HG03280 (cell line): ENCODE data around the gene ARHGEF17.
"Not testable (repeated sequence)": the region's sequence is repeated elsewhere in the genome, so short reads cannot be mapped to it uniquely, and the experiment has no call there.

Experiments used
- ATAC-seq: cut with Tn5 transposase; IDR thresholded peaks from one replicate; pipeline ENCODE4 v1.9.1; 2021; ENCODE audit warnings: mild to moderate bottlenecking, moderate library complexity; ENCODE audit not compliant: unreplicated experiment

The ARHGEF17 gene, protein sequence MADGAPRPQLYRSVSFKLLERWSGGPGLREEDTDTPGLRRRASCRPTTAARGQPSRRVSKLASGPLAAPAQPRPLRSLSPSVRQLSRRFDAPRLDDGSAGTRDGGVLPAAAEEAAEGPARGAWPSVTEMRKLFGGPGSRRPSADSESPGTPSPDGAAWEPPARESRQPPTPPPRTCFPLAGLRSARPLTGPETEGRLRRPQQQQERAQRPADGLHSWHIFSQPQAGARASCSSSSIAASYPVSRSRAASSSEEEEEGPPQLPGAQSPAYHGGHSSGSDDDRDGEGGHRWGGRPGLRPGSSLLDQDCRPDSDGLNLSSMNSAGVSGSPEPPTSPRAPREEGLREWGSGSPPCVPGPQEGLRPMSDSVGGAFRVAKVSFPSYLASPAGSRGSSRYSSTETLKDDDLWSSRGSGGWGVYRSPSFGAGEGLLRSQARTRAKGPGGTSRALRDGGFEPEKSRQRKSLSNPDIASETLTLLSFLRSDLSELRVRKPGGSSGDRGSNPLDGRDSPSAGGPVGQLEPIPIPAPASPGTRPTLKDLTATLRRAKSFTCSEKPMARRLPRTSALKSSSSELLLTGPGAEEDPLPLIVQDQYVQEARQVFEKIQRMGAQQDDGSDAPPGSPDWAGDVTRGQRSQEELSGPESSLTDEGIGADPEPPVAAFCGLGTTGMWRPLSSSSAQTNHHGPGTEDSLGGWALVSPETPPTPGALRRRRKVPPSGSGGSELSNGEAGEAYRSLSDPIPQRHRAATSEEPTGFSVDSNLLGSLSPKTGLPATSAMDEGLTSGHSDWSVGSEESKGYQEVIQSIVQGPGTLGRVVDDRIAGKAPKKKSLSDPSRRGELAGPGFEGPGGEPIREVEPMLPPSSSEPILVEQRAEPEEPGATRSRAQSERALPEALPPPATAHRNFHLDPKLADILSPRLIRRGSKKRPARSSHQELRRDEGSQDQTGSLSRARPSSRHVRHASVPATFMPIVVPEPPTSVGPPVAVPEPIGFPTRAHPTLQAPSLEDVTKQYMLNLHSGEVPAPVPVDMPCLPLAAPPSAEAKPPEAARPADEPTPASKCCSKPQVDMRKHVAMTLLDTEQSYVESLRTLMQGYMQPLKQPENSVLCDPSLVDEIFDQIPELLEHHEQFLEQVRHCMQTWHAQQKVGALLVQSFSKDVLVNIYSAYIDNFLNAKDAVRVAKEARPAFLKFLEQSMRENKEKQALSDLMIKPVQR (N-terminal part only)

DNA sequence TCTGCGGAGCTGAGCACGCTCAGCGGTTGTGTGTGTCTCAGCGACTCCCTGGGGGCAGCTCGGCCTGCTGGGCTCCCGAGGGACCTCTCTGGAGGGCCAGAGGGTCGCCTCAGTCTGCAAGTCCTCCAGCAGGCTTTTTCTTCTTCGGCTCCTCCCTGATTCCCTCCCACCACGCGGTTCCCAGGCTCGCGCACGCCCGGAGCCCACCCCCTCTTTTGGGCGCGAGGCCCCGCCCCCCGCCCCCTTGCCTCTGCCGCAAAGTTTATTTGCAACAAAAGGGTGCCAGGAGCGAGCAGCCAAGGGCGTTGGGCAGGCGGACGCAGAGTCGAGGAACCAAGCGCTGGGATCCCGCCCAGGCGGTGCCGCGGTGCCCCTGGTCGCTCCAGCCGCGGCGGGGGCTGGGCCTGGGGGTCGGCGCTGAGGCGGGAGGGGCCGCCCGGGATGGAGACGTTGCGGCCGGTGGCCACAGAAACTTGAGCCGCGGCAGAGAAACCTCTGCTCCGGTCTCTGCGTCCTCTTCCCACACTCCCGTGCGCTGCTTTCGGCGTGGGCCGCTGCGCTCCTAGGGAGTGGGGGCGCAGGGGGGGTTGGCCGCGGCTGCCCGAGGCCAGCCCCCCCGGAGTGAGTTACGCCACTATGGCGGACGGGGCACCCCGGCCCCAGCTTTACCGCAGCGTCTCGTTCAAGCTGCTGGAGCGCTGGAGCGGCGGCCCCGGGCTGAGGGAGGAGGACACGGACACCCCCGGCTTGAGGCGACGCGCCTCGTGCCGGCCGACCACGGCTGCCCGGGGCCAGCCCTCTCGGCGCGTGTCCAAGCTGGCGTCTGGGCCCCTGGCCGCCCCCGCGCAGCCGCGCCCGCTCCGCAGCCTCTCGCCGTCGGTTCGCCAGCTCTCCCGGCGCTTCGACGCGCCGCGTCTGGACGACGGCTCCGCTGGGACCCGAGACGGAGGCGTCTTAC, at the start of gene ARHGEF17:
Gene ARHGEF17, plus strand, starts transcription at position 274 of the 958 bp plus-strand sequence. Its CDS starts 363 bp downstream, at position 637.
- peak; percentile 6 for ATAC-seq

DNA sequence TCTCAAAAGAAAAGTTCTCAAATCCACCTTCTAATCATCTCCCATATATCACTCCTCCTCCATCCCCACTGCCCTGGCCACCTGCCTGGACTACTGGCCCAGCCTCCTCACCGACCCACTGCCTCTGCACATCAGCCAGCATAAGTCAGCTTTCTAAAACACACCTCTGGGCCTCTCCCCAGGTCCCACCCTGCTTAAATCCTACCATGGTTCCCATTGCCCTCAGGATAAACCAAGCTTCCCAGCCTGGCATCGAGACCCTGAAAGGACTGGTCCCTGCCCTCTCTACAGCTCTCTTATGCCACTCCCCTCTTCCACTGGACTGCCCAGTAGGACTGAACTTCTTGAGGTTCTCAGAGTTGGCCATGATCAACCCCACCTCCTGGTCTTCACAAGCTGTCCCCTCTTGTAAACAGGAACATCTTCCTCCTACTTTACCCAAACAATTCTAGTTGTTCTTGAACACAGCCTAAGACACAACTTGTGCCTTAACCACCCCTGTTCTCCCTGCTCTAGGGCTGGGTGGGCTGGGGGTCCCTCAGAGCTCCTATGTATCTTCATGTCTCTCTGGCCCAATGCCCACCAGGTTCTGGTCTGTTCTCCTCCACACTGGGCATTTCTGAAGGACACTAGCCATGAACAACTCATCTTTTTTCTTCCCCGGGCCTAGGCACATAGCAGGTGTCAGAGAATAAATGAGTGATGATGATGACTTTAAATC, 48.5 kb upstream of the ARHGEF17 start:
- no peak for ATAC-seq

DNA sequence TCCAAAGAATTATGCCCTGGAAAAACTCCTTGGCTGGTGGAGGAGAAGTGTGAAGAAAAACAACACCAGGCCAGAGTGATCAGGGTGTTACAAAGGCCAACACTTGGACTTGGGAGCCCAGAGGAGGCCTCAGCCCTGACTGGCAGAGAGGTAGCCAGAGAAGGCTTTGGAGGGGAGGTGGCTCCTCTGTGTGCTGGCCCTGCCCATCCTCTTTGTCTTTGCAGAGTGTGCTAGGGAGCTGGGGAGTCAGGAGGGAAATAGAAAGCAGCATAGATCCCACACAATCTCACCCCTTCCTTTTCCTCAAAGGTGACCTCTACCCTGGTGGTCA, 48.0 kb upstream of the ARHGEF17 start:
- no peak for ATAC-seq

DNA sequence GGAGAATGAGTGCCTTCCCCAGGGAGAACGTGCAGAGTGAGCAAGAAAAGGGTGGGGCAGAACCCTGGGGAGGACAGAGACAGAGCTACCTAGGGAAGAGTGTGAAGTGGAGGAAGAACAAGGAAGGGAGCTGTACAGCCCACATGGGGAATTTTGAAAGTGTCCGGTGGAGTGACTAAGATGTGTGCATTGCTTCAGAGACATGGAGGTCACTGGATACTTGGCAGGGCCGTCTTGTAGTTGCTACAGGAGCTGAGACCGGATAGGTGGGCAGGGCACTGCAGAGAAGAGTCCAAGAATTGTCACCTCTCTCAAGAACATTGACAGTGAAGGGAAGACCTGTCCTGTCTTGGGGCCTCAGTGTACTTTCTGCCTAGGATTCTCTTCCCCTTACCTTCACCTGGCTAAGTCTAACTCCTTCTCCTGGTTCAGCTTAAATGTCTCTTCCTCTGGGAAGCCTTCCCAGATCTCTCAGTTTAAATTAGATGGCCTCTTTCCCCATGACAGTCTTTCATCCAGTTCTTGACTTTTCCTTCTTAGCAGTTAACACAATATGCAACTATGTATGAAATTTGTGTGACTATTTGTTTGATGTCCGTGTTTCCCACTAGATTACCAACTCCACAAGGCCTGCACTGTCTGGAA, 45.1 kb upstream of the ARHGEF17 start:
- ATAC-seq = no peak

DNA sequence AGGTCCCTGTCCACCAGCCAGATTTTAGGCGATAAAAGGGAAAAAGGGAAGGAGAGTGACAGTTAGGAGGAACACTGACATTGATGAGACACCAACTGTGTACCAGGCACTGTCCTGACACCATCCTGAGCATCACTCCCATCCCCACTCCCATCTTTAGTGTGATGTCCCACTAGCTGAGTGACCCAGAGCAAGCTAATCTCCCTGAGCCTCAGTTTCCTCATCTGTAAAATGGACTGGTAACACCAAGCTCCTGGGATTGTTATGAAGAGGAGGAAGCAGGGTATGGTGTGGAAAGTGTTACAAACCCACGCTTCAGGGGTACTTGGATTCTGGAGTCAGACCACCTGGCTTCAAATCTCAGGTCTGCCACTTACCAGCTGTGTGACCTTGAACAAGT, 44.4 kb upstream of the ARHGEF17 start:
- ATAC-seq = no peak

DNA sequence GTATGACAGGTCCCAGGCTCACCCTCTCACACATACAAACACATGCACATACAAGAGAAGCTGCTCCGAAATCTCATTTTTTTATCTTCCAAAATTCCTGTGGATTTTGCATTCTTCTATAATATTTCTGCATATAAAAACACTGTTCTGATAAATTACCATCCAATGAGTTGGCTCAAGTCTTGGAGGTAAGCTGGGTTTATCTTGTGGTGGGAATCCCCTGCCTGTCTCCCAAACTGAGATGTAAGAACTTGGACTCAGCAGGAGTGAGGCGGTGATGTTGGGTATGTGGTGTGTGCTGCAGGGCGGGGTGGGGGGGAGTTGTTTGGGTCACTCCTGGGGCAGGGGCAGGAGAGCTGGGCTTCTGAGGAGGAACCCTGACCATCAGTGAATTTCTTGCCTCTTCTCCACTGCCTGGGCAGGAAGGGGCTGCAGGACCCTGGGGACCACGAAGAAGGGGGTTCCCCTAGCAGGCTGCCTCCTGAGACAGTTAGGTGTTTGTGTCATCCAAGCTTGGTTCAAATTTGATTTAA, 42.7 kb upstream of the ARHGEF17 start:
- no peak for ATAC-seq

DNA sequence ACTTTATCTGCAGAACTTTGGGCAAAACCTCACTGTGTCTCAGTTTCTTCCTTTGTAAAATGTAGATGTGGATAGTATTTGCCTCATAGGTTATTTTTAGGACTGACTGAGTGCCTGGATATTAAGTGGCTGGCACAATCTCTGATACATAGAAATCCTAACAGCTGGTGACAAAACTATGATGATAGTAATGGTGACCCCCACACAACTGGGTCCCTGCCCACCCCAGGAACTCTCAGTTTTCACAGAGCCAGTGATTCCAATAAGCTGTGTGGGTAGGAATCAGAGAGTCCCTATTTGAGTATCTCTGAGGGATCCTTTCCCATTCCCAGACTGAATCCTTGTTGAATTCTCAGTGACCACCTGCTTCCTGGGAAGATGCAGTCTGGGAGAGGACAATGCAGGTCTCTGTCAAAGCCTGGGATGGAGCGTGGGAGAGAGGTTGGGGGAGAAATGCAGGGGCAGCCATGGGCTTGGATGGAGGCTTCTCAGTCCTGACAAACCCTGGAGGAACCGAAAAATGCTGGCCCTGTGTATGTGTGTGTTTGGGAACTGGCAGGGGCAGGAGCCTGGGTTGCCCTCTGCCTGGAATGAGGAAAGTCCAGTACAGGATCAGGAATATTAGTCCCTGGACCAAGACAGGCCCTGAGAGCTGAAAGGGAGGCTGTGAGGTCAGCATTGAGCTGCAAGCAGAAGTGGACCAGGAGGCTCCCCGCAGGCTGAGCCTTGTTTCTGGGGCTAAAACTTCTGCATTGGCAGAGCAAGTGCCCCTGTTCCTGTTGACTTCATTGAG, 42.0 kb upstream of the ARHGEF17 start:
- ATAC-seq = no peak

DNA sequence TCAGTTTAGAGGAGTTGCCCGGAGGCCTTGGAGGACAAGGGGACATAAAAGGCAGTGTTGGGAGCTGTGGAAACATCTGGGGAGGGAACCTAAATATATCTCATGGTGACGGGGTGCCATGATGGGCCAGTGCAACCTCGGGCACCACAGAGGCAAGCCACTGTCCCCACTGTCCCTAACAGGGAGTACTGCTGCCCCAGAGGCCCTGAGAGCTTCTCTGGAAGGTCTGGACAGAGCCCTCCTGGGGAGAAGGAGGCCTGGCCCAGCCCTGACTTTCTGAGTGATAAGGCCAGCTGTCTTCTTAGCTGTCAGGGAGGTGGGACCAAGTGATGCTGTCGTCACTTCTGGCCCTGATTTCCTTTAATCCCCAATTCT, 41.4 kb upstream of the ARHGEF17 start:
- ATAC-seq = no peak

DNA sequence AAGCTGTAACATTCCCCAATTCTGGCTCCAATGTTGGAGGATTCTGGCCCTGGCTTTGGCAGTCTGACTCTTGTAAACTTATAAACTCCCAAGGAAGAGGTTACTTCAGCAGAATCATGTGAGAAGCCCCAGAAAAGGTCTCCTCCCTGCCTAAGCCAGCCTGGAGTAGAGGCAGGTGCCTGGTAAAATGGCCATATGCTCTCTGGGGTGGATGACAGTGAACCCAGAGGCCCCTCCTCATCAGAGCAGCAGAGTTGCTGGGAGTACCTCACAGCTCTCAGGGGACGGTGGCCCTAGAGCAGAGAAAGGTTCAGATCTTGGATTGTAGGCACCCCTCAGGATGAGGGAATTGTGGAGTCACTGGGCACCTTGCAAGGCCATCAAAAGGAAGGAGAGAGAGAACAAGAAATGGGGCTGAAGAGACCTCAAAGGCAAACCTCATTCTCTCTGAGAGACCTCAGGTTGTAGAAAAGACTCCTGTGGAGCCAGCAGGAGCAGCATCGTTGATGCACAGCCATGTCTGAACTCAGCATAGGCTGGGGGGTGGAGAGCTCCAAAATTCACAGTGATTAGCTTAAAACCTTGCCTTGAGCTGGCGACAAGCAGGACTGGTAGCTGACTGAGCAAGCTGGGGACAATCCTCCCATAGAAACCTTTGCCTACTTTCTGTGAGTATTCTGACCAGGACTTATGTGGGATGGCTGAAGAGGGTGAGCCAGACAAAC, 40.8 kb upstream of the ARHGEF17 start:
- ATAC-seq = no peak

DNA sequence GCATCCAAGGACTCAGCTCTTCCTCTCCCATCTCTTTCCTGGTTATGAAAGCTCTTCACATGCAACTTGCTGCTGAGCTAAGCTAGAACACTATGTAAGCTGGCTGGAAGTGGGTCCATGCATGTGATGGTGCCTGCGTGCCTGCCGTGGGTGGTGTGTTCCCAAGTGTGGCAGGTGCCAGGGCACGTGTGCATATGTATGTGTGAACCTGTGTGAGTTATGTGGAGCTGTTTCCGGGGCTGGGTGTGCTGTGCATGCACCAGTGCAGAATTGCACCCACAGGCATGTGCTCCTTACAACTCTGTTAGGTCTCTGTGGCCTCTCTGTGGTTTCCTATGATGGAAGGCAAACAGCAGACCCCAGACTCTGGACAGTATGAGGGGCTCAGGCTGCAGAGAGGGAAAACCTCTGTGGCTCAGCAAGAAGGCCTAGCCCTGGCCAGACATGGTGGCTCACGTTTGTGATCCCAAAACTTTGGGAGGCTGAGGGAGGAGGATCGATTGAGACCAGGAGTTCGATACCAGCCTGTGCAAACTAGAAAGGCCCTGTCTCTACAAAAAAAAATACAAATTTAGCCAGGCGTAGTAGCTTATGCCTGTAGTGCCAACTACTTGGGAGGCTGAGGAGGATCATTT, 40.1 kb upstream of the ARHGEF17 start:
- no peak for ATAC-seq

DNA sequence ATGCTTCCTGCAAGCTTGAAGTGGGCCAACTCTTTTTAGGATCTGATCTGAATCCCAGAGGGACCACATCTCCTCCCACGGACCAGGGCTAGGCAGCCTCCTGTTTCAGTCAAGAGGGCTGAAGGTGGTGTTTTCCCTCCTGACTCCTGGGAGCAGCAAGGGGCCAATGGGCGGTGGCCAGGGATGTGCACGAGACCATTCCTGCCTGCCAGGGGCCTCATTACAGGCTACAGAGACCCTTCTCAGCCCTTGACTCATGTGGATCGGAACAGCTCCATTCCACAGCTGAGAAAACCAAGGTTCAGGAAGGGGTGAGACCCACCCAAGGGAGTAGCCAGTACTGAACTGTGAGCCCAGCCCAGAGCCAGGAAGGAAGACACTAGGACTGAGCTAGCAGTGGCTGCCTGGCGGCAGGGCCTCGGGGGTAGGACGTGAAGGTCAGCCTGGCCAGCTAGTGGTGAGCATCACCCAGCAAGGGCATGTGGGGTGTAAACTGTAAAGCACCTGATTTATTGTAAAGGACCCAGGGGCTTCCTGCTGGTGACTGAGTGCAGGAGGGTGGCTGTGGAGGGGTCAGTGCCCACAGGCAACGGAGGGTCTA, 39.3 kb upstream of the ARHGEF17 start:
- ATAC-seq = no peak

DNA sequence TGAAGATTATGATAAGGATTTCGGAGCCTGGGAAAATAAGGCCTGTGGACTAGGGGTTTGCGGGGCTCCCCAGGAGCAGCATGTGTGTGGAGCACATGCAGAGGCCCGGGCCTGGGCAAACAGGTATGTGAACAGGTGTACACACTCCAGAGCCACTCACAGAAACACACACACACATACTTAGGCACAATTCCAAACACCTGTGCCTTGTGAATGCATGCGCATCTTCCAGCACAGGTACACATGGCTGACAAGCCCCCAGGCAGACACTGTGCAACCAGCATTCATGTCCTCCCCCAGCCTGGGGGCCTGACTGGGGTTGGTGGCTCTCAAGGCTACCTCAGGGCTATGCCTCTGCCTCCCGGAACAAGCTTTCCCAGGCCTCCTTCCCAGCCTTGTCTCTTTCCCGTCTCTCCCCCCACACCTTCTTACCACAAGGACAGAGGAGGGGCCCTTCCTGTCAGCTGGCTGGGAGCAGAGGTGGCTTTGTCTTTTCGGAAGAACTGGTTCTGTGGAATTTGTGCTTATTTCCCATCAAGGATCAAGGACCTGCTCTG, 38.5 kb upstream of the ARHGEF17 start:
- ATAC-seq = no peak

DNA sequence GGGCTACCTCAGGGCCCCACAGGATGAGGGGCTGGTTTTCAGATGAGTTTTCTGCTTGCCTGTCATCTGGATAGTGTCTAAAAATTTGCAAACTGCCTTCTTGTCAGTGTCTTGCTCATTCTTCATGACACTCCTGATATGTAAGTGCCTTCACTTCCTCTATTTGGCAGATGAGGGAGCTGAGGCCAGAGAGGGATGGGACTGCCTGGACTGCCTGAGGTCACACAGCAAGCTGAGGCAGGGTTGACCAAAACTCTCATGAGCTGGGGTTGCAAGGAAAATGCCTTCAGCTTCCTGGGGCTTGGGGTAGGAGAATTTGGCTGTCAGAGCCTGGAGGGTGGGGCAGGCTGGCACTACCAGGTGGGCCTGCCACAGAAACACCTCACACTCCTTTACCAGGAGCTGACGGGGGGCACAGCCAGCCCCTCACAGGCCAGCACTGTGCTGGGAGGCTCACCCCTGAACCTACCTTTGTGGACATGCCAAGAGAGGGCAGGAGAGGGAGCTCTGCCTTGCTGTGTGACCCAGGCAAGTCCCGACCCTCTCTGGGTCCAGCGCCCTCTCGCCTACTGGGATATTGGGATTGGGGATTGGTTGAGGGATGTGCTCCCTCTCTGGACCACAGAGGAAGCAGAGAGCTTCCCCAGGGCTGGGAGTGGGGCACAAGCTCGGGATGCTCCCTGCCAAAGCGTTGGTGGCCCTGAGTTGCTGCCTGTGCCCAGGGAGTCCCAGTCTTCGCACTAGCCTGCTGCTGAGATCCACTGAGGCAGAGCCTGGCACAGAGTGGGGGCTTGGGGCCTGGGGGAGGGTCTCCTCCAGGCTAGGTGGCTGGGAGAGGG, 37.8 kb upstream of the ARHGEF17 start:
- ATAC-seq = no peak

DNA sequence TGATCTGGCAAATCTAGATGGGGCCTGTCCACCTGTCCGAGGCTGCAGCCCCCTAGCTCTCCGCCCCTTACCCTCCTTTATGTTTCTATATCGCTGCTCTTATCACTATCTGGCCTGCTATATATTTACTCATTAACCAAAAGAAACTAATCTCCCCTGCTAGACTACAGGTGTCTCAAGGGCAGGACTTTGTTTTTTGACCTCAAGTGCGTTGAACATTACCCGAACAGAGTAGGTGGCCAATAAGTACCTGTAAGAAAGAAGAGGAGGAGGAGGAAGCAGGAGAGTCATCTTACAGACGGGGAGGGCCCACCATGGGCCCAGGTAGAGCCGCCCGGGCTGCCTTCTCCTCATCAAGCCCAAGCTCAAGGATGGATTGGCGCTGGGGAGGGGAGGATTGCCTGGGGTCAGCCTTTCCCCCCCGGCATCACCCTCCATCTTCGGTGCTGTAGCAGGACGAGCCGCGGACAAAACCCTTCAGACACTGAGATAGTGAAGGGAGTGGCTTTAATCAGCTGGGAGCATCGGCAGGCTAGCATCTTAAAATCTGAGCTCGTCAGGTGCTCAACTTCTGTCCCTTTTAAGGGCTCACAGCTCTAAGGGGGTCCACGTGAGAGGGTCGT, 37.1 kb upstream of the ARHGEF17 start:
- no peak for ATAC-seq

DNA sequence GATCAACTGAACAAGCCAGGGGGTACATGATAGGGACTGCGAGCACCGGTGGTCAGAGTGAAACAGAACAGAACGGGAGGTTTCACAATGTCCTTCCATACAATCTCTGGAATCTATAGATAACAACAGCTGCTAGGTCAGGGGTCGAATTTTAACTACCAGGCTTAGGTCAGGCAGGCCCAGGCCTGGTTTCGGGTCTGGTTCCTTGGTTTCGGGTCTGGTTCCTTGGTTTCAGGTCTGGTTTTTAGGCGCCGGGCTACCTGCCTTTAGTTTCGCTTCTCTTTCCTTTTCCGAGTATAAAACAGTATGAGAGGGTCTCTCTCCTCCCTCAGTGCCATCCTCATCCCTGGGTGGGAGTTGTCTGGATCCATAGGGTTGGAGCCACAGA, 36.6 kb upstream of the ARHGEF17 start:
- ATAC-seq = not testable (repeated sequence)
